Measurements from ENCODE around the gene DHRS4L2.
"Not testable (repeated sequence)": the region's sequence is repeated elsewhere in the genome, so short reads cannot be mapped to it uniquely, and the experiment has no call there.

Gene DHRS4L2

GRCh38 chr14:23973178-23973577 lies 15.6 kb upstream of the DHRS4L2 start:
- DNase-seq (ENCODE audit: low read depth, low spot score): not testable (repeated sequence)

GRCh38 chr14:23974041-23974440 lies 14.7 kb upstream of the DHRS4L2 start:
- not testable (repeated sequence) for DNase-seq (ENCODE audit: low read depth, low spot score)

DNA sequence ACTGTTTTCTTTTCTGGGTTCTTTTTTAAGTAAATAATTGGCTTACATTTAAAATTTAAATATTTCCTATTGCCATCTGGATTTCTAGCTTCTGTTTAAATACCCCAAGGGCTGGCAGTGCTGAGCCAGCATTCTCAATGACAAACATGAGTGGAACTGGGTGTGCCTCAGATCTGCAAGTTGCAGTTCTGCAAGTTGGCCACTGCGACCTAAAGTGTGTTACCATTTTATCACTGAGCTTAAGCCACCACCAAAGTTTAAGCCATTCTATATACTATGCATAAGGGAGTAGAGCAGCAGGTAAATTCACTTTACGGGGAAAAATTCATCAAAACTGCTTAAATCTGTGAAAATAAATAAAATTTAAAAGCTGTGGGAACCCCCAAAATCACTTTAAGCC lies 11.5 kb upstream of the DHRS4L2 start:
- DNase-seq (ENCODE audit: low read depth, low spot score): not testable (repeated sequence)

- not testable (repeated sequence) for DNase-seq (ENCODE audit: low read depth, low spot score)
Measured at GRCh38 chr14:23981951-23982813, 6.5 kb upstream of the DHRS4L2 start.

DNA sequence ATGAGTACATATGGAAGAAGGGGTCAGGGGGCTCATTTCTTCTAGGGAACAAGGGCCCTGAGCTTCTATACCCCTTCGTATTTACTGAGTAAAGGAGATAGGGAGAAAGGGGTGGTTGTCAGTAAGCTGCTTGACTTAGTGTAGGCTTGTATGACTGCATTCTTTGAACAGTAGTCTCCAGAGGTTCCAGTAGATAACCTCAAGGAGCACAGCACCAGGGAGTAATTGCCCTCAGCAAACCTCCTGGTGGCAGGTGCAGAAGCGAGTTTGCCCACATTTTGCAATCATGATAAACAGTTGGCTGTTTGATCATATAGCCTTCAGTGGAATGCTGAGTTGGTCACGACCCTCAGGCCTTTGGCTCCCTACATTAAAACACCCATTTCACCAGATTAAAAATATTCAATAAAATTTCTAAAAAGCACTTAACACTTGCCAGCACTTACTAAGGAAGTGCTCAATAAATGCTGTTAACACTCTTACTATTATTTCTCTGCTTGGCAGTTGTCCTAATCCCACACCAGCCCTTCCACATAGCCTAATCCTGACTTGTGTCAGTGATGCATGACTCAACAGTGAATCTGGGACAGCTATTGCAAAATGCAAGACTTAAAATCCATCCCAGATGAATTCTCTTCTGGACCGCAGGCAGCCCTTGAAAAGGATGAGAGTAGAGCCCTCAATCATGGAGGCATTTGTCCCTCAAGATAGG lies 3.7 kb upstream of the DHRS4L2 start:
- no peak for DNase-seq (ENCODE audit: low read depth, low spot score)

- DNase-seq (ENCODE audit: low read depth, low spot score): not testable (repeated sequence)
Measured at GRCh38 chr14:23988223-23988606, 514 bp upstream of the DHRS4L2 start.

DNA sequence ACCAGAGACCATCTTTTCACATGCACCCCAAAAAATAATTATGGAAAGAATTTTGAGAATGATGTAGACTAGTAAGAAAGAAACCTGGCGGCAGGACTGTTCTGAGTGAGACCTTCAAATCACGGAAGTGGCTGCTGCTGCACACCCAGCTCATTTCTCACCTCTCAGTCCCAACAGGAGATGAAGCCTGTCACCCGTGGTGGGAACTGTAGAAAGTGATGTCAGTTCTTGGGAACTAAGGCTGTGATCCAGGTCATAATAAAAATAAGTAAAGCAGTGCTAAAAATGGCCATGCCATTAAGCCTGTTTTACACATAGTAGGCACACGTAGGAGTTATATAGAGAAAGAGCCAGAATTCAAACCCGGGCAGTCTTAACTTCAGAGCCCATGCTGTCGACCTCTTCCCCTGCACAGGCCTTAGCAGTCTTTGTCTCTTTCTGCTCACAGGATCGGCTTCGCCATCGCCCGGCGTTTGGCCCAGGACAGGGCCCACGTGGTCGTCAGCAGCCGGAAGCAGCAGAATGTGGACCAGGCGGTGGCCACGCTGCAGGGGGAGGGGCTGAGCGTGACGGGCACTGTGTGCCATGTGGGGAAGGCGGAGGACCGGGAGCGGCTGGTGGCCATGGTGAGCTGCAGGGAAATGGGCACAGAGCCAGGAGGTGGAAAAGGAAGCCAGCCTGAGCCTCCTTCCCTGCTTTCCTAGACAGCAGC lies 1.2 kb downstream of the DHRS4L2 start:
- DNase-seq (ENCODE audit: low read depth, low spot score): not testable (repeated sequence)

DNA sequence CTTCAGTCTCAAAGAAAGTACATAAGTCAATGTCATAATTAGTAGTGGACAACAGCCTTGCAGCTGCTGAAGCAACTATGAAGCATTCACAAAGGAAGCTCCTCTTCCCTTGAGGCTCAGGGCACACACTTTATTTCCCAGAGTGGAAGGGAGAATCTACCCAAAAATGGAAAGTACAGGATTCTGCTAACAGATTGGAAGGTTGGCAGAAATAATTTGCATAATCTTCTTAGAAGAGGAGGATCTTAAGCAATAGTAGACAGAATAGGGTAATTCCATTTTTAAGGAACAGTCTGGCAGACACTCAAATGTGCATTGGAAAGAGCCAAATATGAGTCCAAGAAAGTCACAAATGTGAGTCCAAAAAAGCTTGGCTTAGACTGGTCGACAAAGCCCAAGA lies 2.2 kb downstream of the DHRS4L2 start:
- DNase-seq (ENCODE audit: low read depth, low spot score): not testable (repeated sequence)

- not testable (repeated sequence) for DNase-seq (ENCODE audit: low read depth, low spot score)
Measured at GRCh38 chr14:23993042-23993441, 4.3 kb downstream of the DHRS4L2 start.

DNA sequence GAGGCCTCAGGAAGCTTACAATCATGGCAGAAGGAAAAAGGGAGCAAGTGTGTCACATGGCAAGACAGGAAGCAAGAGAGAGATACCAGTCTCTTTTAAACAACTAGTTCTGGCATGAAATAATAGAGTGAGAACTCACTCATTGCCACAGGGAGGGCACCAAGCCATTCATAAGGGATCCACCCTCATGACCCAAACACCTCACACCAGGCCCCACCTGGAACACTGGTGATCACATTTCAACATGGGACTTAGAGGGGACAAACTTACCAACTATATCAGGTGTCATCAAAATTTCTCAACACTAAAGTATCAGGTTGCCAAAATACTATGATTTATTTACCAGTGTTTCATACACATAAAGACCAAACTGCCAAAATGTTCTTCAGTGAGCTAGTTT lies 7.3 kb downstream of the DHRS4L2 start:
- DNase-seq (ENCODE audit: low read depth, low spot score): not testable (repeated sequence)

GRCh38 chr14:23996825-23997224 lies 8.1 kb downstream of the DHRS4L2 start:
- not testable (repeated sequence) for DNase-seq (ENCODE audit: low read depth, low spot score)

DNA sequence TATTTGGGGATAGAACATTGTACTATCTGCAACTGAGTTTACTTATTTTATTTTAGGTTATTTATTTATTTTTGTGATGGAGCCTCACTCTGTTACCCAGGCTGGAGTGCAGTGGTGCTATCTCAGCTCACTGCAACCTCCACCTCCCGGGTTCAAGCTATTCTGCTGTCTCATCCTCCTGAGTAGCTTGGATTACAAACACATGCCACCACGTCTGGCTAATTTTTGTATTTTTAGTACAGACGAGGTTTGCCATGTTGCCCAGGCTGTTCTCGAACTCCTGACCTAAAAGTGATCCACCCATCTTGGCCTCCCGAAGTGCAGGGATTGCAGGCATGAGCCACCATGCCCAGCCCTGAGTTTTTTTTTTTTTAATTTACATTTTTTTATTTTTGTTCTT lies 10.9 kb downstream of the DHRS4L2 start:
- DNase-seq (ENCODE audit: low read depth, low spot score): not testable (repeated sequence)

- DNase-seq (ENCODE audit: low read depth, low spot score): not testable (repeated sequence)
Measured at GRCh38 chr14:24001078-24001477, 12.3 kb downstream of the DHRS4L2 start.

- not testable (repeated sequence) for DNase-seq (ENCODE audit: low read depth, low spot score)
Measured at GRCh38 chr14:24001679-24002078, 12.9 kb downstream of the DHRS4L2 start.

DNA sequence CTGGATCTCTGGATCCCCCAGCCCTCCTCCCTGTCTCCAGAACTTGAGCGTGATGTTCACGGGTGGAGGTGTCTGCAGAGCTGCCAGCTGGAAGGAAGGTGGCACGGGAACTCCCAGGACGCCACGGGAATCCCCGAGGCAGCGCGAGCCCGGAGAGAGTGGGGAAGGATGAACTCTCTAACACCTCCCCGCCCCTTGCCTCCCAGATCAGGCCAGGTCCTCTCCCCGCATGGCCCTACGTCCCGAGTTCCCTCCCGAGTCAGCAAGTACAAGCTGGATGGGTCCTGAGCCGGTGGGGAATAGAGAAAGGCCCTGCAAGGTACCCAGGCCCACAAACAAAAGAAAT lies 17.7 kb downstream of the DHRS4L2 start:
- DNase-seq (ENCODE audit: low read depth, low spot score): not testable (repeated sequence)

DNA sequence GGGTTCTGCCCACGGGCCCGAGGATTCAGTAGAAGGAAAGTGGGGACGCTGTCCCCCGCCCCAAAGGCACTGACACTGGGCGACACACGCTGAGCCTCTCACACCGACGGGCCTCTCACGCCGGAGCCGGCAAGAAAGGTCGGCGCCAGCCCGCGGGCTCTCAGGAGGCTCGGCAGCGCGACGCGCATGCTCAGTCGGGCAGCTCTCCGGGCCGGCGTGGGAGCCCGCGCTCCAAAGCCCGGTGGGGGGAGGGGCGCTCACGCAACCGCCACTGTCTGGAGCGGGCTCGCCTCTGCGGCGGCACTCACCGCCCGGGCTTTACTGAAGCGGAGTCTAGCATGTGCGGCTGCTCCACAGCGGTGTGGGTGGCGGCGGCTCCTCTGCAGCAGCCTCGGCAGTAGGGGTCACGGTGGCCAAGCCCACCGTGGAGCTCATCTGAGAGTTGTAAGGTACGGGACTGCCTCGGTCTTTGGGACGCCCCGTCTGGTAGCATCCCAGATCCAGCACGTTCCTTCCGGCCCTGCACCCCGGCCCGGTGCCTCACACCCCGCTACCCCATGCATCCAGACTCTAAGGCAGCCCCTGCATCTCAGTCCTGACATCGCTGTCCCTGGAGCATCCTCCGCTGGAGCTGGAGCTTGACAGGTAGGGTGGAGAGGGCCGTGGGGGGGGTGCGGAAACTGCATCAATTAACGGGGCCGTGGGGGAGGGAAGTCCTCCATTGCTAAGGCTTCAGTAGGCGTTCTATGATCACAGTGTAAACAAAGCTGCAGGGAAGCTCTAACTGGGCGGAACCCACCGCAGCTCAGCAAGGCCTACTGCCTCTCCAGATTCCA lies 18.3 kb downstream of the DHRS4L2 start:
- peak; percentile 44 for DNase-seq (ENCODE audit: low read depth, low spot score)

- DNase-seq (ENCODE audit: low read depth, low spot score): no peak
Measured at GRCh38 chr14:24011051-24011450, 22.3 kb downstream of the DHRS4L2 start.

DNA sequence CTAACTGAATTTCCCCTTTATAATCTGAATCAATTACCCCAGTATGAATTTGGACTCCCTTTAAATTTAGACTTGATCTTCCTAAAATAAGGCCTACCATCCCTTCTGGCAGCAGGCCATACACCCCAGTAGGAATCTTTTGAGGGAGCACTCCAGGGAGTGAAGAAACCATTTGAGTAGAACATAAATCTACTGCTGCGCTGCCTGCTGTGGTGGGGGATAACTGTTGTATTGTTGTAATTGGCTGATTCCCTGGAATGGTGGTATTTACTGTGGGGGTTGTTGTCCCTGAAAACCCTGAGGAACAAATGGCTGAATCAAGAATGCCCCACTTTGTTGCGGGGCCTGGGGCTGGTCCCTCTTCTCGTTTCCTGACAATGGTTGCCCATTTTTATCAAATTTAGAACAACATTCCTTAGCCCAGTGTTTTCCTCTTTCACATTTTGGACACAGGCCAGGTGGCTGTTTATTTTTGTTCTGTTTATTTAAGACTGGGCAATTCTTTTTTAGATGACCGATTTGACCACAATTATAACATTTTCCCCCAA lies 24.1 kb downstream of the DHRS4L2 start:
- DNase-seq (ENCODE audit: low read depth, low spot score): not testable (repeated sequence)

DNA sequence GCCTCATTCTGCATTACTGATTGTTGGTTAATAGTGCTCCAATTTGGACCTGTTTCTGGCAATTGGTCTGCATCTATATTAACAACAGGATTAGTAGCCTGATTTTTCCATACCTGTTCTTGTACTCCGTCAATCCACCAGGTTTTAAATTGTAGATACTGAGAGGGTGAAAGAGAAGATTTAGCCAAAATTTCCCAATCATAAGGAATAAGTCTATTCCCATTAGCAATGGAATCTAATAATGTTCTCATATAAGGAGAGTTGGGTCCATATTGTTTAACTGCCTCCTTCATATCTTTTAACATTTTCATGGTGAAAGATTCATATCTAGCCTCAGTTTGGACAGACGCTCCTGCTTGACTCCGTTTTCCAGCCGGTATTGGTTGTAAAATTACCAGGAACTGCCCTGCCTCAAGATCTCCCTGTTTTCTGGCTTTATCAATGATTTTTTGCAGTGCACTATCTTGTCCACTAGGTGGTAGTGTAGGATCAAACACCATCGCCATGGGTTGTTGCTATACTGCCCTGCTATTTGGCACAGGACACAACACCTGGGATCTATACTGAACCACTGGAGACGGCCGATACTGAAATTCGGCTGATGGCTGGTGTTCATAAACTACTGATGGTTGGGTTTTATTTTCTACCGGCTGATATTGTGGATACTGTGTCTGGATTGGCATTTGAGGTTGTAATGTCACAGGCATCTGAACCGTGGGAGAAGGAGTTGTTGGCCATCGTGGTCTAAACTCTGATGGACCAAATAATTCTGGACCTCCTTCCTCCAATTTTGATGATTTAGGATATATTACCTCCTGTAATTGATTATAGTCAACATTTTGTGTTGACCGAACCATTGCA lies 25.2 kb downstream of the DHRS4L2 start:
- DNase-seq (ENCODE audit: low read depth, low spot score): peak; percentile 30

DNA sequence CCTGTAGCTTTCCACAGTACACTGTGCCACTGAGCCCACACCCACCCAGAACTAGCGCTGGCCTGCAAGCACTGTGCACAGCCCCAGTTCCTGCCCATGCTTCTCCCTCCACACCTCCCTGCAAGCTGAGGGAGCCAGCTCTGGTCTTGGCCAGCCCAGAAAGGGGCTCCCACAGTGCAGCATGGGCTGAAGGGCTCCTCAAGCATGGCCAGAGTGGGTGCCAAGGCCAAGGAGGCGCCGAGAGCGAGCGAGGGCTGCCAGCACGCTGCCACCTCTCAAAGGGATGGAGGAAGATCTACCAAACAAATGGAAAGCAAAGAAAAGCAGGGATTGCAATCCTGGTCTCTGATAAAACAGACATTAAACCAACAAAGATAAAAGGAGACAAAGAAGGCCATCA lies 27.0 kb downstream of the DHRS4L2 start:
- not testable (repeated sequence) for DNase-seq (ENCODE audit: low read depth, low spot score)
